ENCODE results near the gene ZNF140. TPM values are rescaled to one million over a fixed set of nuclear protein-coding genes. Genes with fewer than 3 reads are reported as not detected.

ZNF140 gene
- total and polyA plus RNA-seq, 2 donors (not counting 3 experiments of a cell fraction or from before 2014, with no cell fraction given) = 8.9 to 11.9 TPM

DNA sequence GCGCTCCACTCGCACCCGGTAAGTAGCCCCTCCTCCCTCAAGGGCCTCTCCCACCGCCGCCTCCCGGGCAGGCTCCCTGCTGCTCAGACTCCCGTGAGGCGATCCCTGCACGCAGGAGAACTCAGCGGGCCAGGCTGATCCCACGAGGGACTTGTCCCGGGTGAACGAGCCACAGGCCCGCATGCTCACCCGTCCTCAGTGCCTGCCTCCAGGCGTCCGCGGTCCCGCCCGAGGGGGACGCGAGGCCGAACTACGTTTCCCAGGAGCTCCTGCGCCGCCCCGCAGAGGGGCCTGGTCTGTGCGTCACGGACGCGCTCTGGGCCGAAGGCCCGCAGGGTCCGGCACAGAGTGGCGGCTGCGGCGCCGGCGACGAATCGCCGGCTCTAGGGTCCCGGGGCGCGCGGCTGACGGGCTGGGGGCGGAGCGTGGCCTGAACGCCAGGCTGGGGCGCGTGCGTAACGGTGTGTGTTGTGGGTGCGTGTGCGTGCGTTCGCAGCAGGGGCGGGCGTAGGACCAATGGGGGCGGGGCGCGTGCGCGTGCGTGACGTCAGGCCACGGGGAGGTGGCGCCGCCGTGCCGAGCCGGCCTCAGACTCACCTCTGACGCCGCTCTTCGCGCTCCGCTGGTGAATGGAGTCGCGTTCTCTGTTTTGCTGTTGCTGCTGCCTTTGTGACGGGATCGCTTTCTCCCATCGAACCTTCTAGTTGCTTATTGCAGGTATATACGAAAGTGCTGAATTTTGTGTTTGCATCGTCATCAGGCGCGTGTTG is 49.5 kb downstream of the ZNF140 start, which contains the start of the genes ZNF10 and ZNF891:
TSS of gene ZNF10 (plus strand) at position 590 of the 770 bp plus-strand sequence. CDS start 13,866 bp downstream, outside the sequence.
TSS of gene ZNF891 (minus strand) at position 237 of the 770 bp plus-strand sequence. CDS start 8,356 bp downstream, outside the sequence.
- no TSS peak for BruUV-seq (replicated peaks)
- no peaks in the 10 kb centered on the region for H3K27me3 ChIP-seq (ENCODE audit: control insufficient read depth in 2 of 2, insufficient read depth in 2 of 2, low read length in 2 of 2)
- ChIA-PET POLR2A (interaction anchor here (0.9 to 1.1 kb wide), 2 partner anchors 13 to 50 kb away, joined by 3 to 11 read pairs; no protein-coding TSS in a partner anchor), CTCF (interaction anchor here (1.3 to 3.5 kb wide), 2 partner anchors 50 to 51 kb away, joined by 4 to 13 read pairs; partner anchors contain the start of gene ZNF268)
- DNase-seq (ENCODE audit: low read depth, low spot score) = peak; percentile 99
- H3K9ac ChIP-seq (replicated peaks; ENCODE audit: extremely low read depth, insufficient read depth, low read length) = peak within 1 kb of the TSS; percentile 86
- H3K9me1 ChIP-seq (replicated peaks; ENCODE audit: control insufficient read depth, extremely low read depth, insufficient read depth, low read length) = no peaks in the 10 kb centered on the region
- H3K79me2 ChIP-seq (ENCODE audit: control insufficient read depth, insufficient read depth, low read length) = no peaks in the 10 kb centered on the region
- H3K36me3 ChIP-seq (ENCODE audit: control insufficient read depth in 2 of 2, extremely low read depth in 1 of 2, insufficient read depth in 2 of 2, low read length in 2 of 2) = peaks cover 0 to under 1% of the 10 kb centered on the region in 2 experiments
- H3K4me2 ChIP-seq (ENCODE audit: insufficient read depth, low read length) = peak within 1 kb of the TSS; percentile 85
- TF ChIP-seq POLR2AphosphoS5 (IDR thresholded peaks at IDR 0.05; ENCODE audit: insufficient read depth, low read depth, low read length) = peak; percentile 61
- TF ChIP-seq, protein P1, sequence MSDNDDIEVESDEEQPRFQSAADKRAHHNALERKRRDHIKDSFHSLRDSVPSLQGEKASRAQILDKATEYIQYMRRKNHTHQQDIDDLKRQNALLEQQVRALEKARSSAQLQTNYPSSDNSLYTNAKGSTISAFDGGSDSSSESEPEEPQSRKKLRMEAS (IDR thresholded peaks at IDR 0.05; ENCODE audit: insufficient read depth, insufficient read length) = peak; percentile 71
- no peak for TF ChIP-seq JUN (IDR thresholded peaks at IDR 0.05; ENCODE audit: borderline replicate concordance, insufficient read depth, insufficient read length, low read depth)
- TF ChIP-seq FOS (IDR thresholded peaks at IDR 0.05; ENCODE audit: borderline replicate concordance, insufficient read depth, low read length) = peak; percentile 13
- peak; percentile 79 for TF ChIP-seq POLR2A (IDR thresholded peaks at IDR 0.05; ENCODE audit: low read depth, low read length)
- peak within 1 kb of the TSS; percentile 86 for H3K27ac ChIP-seq (ENCODE audit: insufficient read depth, low read depth, low read length)
- H3K4me3 ChIP-seq (replicated peaks in 1 of 3; ENCODE audit: insufficient read depth in 1 of 3, low read depth in 1 of 3, low read length in 3 of 3) = peak within 1 kb of the TSS; percentile 62 to 88 (median 87)
- H3K9me3 ChIP-seq (replicated peaks; ENCODE audit: control insufficient read depth, insufficient read depth, low read length) = peaks cover 6% of the 10 kb centered on the region
- H3K4me1 ChIP-seq (ENCODE audit: control insufficient read depth, extremely low read depth, insufficient read depth, low read length) = no peaks in the 10 kb centered on the region
- peak; percentile 95 for FAIRE-seq
- peak within 1 kb of the TSS; percentile 94 for H2AFZ ChIP-seq (ENCODE audit: low read depth, low read length)
- intact Hi-C loops (cut with micrococcal nuclease) (loop anchor here (1.0 kb wide), 4 partner anchors 50 to 144 kb away; partner anchors contain the start of genes ZNF140, ZNF26, ZNF268 and ZNF84), dilution Hi-C loops (cut with MboI; ENCODE audit: extremely low pct_ligation_motif_present, low sequenced_read_pairs) (no loop called here)
- no peaks in the 10 kb centered on the region for H4K20me1 ChIP-seq (replicated peaks; ENCODE audit: control insufficient read depth, extremely low read depth, insufficient read depth, low read length)

Data from endothelial cell of umbilical vein (primary cell).